DND-41 (cell line): ENCODE data around the gene NPBWR2.

ENCODE experiments used
- ATAC-seq: fragments of 200-7000 bp; cut with Tn5 transposase; 3 replicates; pipeline ENCODE4 v1.9.1; 2021; ENCODE audit warnings: low read depth; ENCODE audit not compliant: insufficient read depth
- DNase-seq: peaks from one replicate; pipeline ENCODE4 v3.0.0-alpha.2; 2020
- H2AFZ ChIP-seq: 2 replicates; pipeline ENCODE4 v1.6.0; 2012; ENCODE audit warnings: low read depth, low read length
- H3K27ac ChIP-seq: 2 replicates; pipeline ENCODE4 v1.5.1; 2012; ENCODE audit warnings: low read length, inconsistent platforms
- H3K27me3 ChIP-seq: fragments of 200-600 bp; sonication (generic); 2 replicates; pipeline ENCODE4 v1.6.0; 2012; ENCODE audit warnings: low read length, mild to moderate bottlenecking, inconsistent platforms; ENCODE audit not compliant: insufficient read depth, poor library complexity
- H3K36me3 ChIP-seq: 2 replicates; pipeline ENCODE4 v1.5.1; 2012; ENCODE audit warnings: low read length, inconsistent platforms; ENCODE audit not compliant: insufficient read depth
- H3K4me1 ChIP-seq: 2 replicates; pipeline ENCODE4 v1.5.1; 2012; ENCODE audit warnings: mild to moderate bottlenecking, low read length; ENCODE audit not compliant: insufficient read depth
- H3K4me2 ChIP-seq: 2 replicates; pipeline ENCODE4 v1.6.0; 2012; ENCODE audit warnings: mild to moderate bottlenecking, moderate library complexity, low read length, inconsistent platforms; ENCODE audit not compliant: insufficient read depth
- H3K4me3 ChIP-seq, 2 experiments: fragments of 200-600 bp in 1 of 2; shearing (Covaris generic) in 1 of 2; 2 replicates each; pipeline ENCODE4 v1.5.1; 2012 to 2016; ENCODE audit warnings: inconsistent platforms in 2 of 2, low read length in 2 of 2, mild to moderate bottlenecking in 2 of 2, low read depth in 1 of 2, moderate library complexity in 1 of 2
- H3K79me2 ChIP-seq: 2 replicates; pipeline ENCODE4 v1.6.0; 2012; ENCODE audit warnings: low read length, inconsistent platforms; ENCODE audit not compliant: insufficient read depth
- H3K9ac ChIP-seq: 2 replicates; pipeline ENCODE4 v1.6.0; 2012; ENCODE audit warnings: low read depth, mild to moderate bottlenecking, inconsistent platforms, low read length, moderate library complexity
- H3K9me3 ChIP-seq: 2 replicates; pipeline ENCODE4 v1.5.1; 2012; ENCODE audit warnings: low read length, moderate library complexity, mild to moderate bottlenecking, inconsistent platforms; ENCODE audit not compliant: insufficient read depth, severe bottlenecking
- H4K20me1 ChIP-seq: 2 replicates; pipeline ENCODE4 v1.6.0; 2012; ENCODE audit warnings: low read length; ENCODE audit not compliant: insufficient read depth
- CTCF ChIP-seq: IDR thresholded peaks from 2 replicates; pipeline ENCODE4 v1.5.1; 2012; ENCODE audit warnings: borderline replicate concordance, low read length, moderate library complexity, mild to moderate bottlenecking; ENCODE audit not compliant: poor library complexity, severe bottlenecking; ENCODE audit errors: extremely low read depth
- EZH2 ChIP-seq: IDR thresholded peaks from 3 replicates; pipeline ENCODE4 v1.6.1; 2012; ENCODE audit warnings: borderline replicate concordance, low read depth, mild to moderate bottlenecking, moderate library complexity, low read length, inconsistent platforms; ENCODE audit not compliant: severe bottlenecking

The NPBWR2 gene

GRCh38 chr20:64111841-64112641 is 4.7 kb upstream of the NPBWR2 start:
- no peak for ATAC-seq
- Histone ChIP-seq H2AFZ (no peak overlapping the region), H3K27ac (no peak overlapping the region), H3K36me3 (no peaks in the 10 kb centered on the region), H3K9ac (no peak overlapping the region), H4K20me1 (peaks cover 16% of the 10 kb centered on the region), H3K9me3 (no peaks in the 10 kb centered on the region), H3K4me1 (no peaks in the 10 kb centered on the region), H3K27me3 (peaks cover 4% of the 10 kb centered on the region), H3K4me2 (no peak overlapping the region), H3K4me3 (no peak overlapping the region), H3K79me2 (no peaks in the 10 kb centered on the region)
- DNase-seq = no peak
- TF ChIP-seq CTCF = no peak
- no peak for TF ChIP-seq EZH2

- no peak overlapping the region for H2AFZ ChIP-seq
- H3K4me3 ChIP-seq = no peak overlapping the region
- no peaks in the 10 kb centered on the region for H3K79me2 ChIP-seq
- ATAC-seq = no peak
- no peak for DNase-seq
- H3K9me3 ChIP-seq = no peaks in the 10 kb centered on the region
- TF ChIP-seq CTCF (no peak), EZH2 (no peak)
- H3K4me2 ChIP-seq = no peak overlapping the region
- H4K20me1 ChIP-seq = peaks cover 16% of the 10 kb centered on the region
- H3K36me3 ChIP-seq = no peaks in the 10 kb centered on the region
- H3K27me3 ChIP-seq = peaks cover 4% of the 10 kb centered on the region
- no peak overlapping the region for H3K27ac ChIP-seq
- H3K9ac ChIP-seq = no peak overlapping the region
- H3K4me1 ChIP-seq = no peaks in the 10 kb centered on the region
Measured at GRCh38 chr20:64110411-64111068, 3.2 kb upstream of the NPBWR2 start.

DNA sequence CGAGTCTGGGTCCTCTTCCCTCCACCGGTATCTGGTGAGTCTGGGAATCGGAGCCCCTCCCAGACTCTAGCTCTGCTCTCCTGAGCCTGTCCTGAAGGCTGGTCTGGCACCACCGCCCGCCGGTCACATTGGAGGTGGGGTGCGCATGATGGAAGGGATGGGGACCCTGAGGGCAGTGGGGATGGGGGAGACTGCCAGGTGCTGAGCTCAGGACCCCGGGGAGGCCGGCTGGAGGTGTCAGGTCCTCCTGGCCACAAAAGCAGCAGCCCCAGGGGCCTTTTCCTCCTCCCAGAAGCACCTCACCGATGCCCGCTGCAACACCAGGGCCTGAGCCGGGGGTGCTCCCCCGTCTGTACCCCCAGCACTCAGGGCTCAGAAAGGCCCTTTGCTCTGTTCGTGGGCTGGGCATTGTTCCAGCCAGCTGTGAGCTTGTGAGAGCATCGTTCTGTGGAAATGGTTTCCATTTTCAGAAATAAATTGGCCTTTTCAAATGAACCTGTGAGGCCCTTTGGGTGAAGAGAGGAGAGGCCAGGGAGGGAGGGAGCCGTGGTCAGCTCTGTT is 2.5 kb upstream of the NPBWR2 start:
- TF ChIP-seq EZH2 (no peak), CTCF (no peak)
- Histone ChIP-seq H3K4me3 (no peak overlapping the region), H3K9me3 (no peaks in the 10 kb centered on the region), H3K9ac (no peak overlapping the region), H3K27me3 (peaks cover 4% of the 10 kb centered on the region), H3K36me3 (no peaks in the 10 kb centered on the region), H3K79me2 (no peaks in the 10 kb centered on the region), H3K4me1 (no peaks in the 10 kb centered on the region), H2AFZ (no peak overlapping the region), H4K20me1 (peaks cover 16% of the 10 kb centered on the region), H3K27ac (no peak overlapping the region), H3K4me2 (no peak overlapping the region)
- ATAC-seq (no peak), DNase-seq (no peak)
